Esophagus muscularis mucosa (tissue), 4 donors: ENCODE results near the gene RINT1. TPM values are rescaled to one million over a fixed set of nuclear protein-coding genes. Genes with fewer than 3 reads are reported as not detected.

Source experiments
- DNase-seq: peaks from one replicate; pipeline ENCODE4 v3.0.0-alpha.2; 2017; ENCODE audit errors: extremely low spot score
- H3K27ac ChIP-seq, 4 donors: fragments of 200-600 bp; sonication (generic); replicated peaks in 1 of 4; 1 replicate in 3 of 4; 2 replicates in 1 of 4; pipeline ENCODE4 v1.5.1; 2016 to 2019; ENCODE audit warnings: mild to moderate bottlenecking in 1 of 4
- H3K27me3 ChIP-seq, 4 donors: fragments of 200-600 bp; sonication (generic); one replicate each; pipeline versions ENCODE4 v1.5.1 to v1.6.0; 2016 to 2019
- H3K36me3 ChIP-seq, 4 donors: fragments of 200-600 bp; sonication (generic); one replicate each; pipeline ENCODE4 v1.5.1; 2016 to 2019
- H3K4me1 ChIP-seq, 4 donors: fragments of 200-600 bp; sonication (generic); one replicate each; pipeline ENCODE4 v1.5.1; 2016 to 2019
- H3K4me3 ChIP-seq, 4 donors: fragments of 200-600 bp; sonication (generic); 1 replicate in 2 of 4; 2 replicates in 2 of 4; pipeline ENCODE4 v1.5.1; 2016 to 2019; ENCODE audit warnings: mild to moderate bottlenecking in 4 of 4, moderate library complexity in 1 of 4
- H3K9me3 ChIP-seq, 4 donors: fragments of 200-600 bp; sonication (generic); 1 replicate in 3 of 4; 2 replicates in 1 of 4; pipeline ENCODE4 v1.5.1; 2016 to 2019
- CTCF ChIP-seq, 3 experiments: fragments of 200-600 bp in 2 of 3; fragments of 450-650 bp in 1 of 3; sonication (generic) in 2 of 3; IDR thresholded peaks; one replicate each; pipeline ENCODE4 v1.5.1; 2017 to 2019; ENCODE audit warnings: antibody characterized with exemption in 3 of 3, mild to moderate bottlenecking in 2 of 3, moderate library complexity in 1 of 3
- EP300 ChIP-seq: sonication (generic); formaldehyde crosslinking; IDR thresholded peaks from one replicate; pipeline ENCODE4 v1.6.1; 2017; ENCODE audit warnings: antibody characterized with exemption
- POLR2A ChIP-seq: fragments of 450-650 bp; IDR thresholded peaks from one replicate; pipeline ENCODE4 v1.6.1; 2017; ENCODE audit warnings: antibody characterized with exemption, moderate library complexity, mild to moderate bottlenecking, low read depth
- POLR2AphosphoS5 ChIP-seq, 2 donors: sonication (generic); formaldehyde crosslinking; IDR thresholded peaks; one replicate each; pipeline ENCODE4 v1.6.1; 2017; ENCODE audit warnings: antibody characterized with exemption in 2 of 2
- WGBS: methylation state at CpG from one replicate; pipeline ENCODE4 v1.1.5; 2018; 5-methylcytosine and 5-hydroxymethylcytosine counted together
- intact Hi-C: fragments of 100-400 bp; cut with DNase I; formaldehyde crosslinking; loops from one replicate; pipeline ENCODE4 v1.15.1; 2023
- total RNA-seq, 4 donors: library from RNA; depleted of rRNA; stranded (reverse); fragments of >200 nt; gene quantifications; one replicate each; pipeline versions ENCODE4 v1.1.0 to v1.2.1, GENCODE V29; 2016

RINT1 gene
- total RNA-seq, 4 donors from 2014 or later = 9.1 to 11.5 (median 9.8) TPM

GRCh38 chr7:105580022-105580740, 48.2 kb downstream of the RINT1 start:
- no peak for DNase-seq
- H3K27ac ChIP-seq = no peak overlapping the region
- H3K9me3 ChIP-seq = no peaks in the 10 kb centered on the region
- H3K4me1 ChIP-seq = peaks cover 0 to 8% (median 7%) of the 10 kb centered on the region in 4 donors
- H3K4me3 ChIP-seq = no peak overlapping the region
- WGBS = 93% methylated on average over 22 of the region's 22 CpGs
- H3K36me3 ChIP-seq = no peaks in the 10 kb centered on the region
- TF ChIP-seq EP300 = no peak
- intact Hi-C loops = no loop called here
- peaks cover 0 to 19% (median 0%) of the 10 kb centered on the region in 4 donors for H3K27me3 ChIP-seq

- Histone ChIP-seq H3K9me3 (no peaks in the 10 kb centered on the region), H3K36me3 (no peaks in the 10 kb centered on the region), H3K27me3 (peaks cover 0 to 19% (median 0%) of the 10 kb centered on the region in 4 donors), H3K4me3 (peak within 1 kb of the TSS; percentile 34 to 45 (median 39)), H3K4me1 (peaks cover 0 to 8% (median 7%) of the 10 kb centered on the region in 4 donors), H3K27ac (no peak within 1 kb of the TSS)
- WGBS = 25% methylated on average over 32 of the region's 36 CpGs
- TF ChIP-seq POLR2AphosphoS5 (IDR thresholded peaks at IDR 0.05) (no peak), POLR2A (no peak), EP300 (no peak), CTCF (IDR thresholded peaks at IDR 0.05) (no peak)
- intact Hi-C loops = no loop called here
- DNase-seq = no peak
Observed at GRCh38 chr7:105581066-105581811, 49.2 kb downstream of the RINT1 start, which contains the start of gene EFCAB10. TSS of gene EFCAB10 (minus strand) at chr7:105581493. CDS start at chr7:105581463, 30 bp downstream.

- WGBS = 74% methylated on average over 8 of the region's 39 CpGs
- Histone ChIP-seq H3K36me3 (no peaks in the 10 kb centered on the region), H3K27ac (no peak overlapping the region), H3K27me3 (peaks cover 0 to 19% (median 0%) of the 10 kb centered on the region in 4 donors), H3K4me3 (no peak overlapping the region), H3K9me3 (no peaks in the 10 kb centered on the region), H3K4me1 (peaks cover 0 to 8% (median 7%) of the 10 kb centered on the region in 4 donors)
- intact Hi-C loops = no loop called here
- no peak for DNase-seq
- TF ChIP-seq POLR2A (no peak), EP300 (no peak), CTCF (IDR thresholded peaks at IDR 0.05) (no peak), POLR2AphosphoS5 (IDR thresholded peaks at IDR 0.05) (no peak)
Observed at GRCh38 chr7:105583061-105583460, 51.1 kb downstream of the RINT1 start.

GRCh38 chr7:105584165-105584564, 52.2 kb downstream of the RINT1 start:
- Histone ChIP-seq H3K27ac (no peak overlapping the region), H3K36me3 (no peaks in the 10 kb centered on the region), H3K9me3 (no peaks in the 10 kb centered on the region), H3K27me3 (peaks cover 0 to 19% (median 0%) of the 10 kb centered on the region in 4 donors), H3K4me3 (no peak overlapping the region), H3K4me1 (peaks cover 0 to 10% (median 8%) of the 10 kb centered on the region in 4 donors)
- WGBS = 97% methylated on average over 5 of the region's 5 CpGs
- no peak for DNase-seq
- intact Hi-C loops = no loop called here
- TF ChIP-seq POLR2AphosphoS5 (IDR thresholded peaks at IDR 0.05) = no peak
- TF ChIP-seq CTCF (IDR thresholded peaks at IDR 0.05) = no peak
- TF ChIP-seq EP300 = no peak
- TF ChIP-seq POLR2A = no peak

- TF ChIP-seq EP300 = no peak
- WGBS = 95% methylated on average over 2 of the region's 2 CpGs
- intact Hi-C loops = no loop called here
- Histone ChIP-seq H3K27ac (no peak overlapping the region), H3K4me3 (no peak overlapping the region), H3K4me1 (peaks cover 0 to 13% (median 9%) of the 10 kb centered on the region in 4 donors), H3K36me3 (no peaks in the 10 kb centered on the region), H3K9me3 (no peaks in the 10 kb centered on the region), H3K27me3 (peaks cover 0 to 16% (median 0%) of the 10 kb centered on the region in 4 donors)
- no peak for DNase-seq
Observed at GRCh38 chr7:105585850-105586500, 54.0 kb downstream of the RINT1 start.
